PC-9 (cell line): Measurements from ENCODE around the gene FJX1.

Source experiments
- EZH2 ChIP-seq: fragments of 200-600 bp; sonication (generic); IDR thresholded peaks from 2 replicates; pipeline ENCODE4 v1.8.0; 2017; ENCODE audit warnings: antibody characterized with exemption, low read depth
- TF ChIP-seq, protein P1 (sequence below): fragments of 200-600 bp; sonication (generic); conservative IDR thresholded peaks from 2 replicates; pipeline ENCODE4 v1.6.1; 2017; ENCODE audit warnings: mixed run types, antibody characterized with exemption, mild to moderate bottlenecking, moderate library complexity

GRCh38 chr11:35631891-35632290 lies 13.6 kb downstream of the FJX1 start:
- TF ChIP-seq EZH2, result no peak
- TF ChIP-seq, protein P1, sequence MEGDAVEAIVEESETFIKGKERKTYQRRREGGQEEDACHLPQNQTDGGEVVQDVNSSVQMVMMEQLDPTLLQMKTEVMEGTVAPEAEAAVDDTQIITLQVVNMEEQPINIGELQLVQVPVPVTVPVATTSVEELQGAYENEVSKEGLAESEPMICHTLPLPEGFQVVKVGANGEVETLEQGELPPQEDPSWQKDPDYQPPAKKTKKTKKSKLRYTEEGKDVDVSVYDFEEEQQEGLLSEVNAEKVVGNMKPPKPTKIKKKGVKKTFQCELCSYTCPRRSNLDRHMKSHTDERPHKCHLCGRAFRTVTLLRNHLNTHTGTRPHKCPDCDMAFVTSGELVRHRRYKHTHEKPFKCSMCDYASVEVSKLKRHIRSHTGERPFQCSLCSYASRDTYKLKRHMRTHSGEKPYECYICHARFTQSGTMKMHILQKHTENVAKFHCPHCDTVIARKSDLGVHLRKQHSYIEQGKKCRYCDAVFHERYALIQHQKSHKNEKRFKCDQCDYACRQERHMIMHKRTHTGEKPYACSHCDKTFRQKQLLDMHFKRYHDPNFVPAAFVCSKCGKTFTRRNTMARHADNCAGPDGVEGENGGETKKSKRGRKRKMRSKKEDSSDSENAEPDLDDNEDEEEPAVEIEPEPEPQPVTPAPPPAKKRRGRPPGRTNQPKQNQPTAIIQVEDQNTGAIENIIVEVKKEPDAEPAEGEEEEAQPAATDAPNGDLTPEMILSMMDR, result no peak
